ENCODE data around the gene MGRN1. TPM values are rescaled to one million over a fixed set of nuclear protein-coding genes. Genes with fewer than 3 reads are reported as not detected.
A peak's percentile ranks its signal among the peaks of the same experiment; 100 is the strongest.

Gene MGRN1
- total and polyA plus RNA-seq, 2 of the 13 experiments (the other 11 are each of a cell fraction or from before 2014, with no cell fraction given) = 11.9 to 12.6 TPM

DNA sequence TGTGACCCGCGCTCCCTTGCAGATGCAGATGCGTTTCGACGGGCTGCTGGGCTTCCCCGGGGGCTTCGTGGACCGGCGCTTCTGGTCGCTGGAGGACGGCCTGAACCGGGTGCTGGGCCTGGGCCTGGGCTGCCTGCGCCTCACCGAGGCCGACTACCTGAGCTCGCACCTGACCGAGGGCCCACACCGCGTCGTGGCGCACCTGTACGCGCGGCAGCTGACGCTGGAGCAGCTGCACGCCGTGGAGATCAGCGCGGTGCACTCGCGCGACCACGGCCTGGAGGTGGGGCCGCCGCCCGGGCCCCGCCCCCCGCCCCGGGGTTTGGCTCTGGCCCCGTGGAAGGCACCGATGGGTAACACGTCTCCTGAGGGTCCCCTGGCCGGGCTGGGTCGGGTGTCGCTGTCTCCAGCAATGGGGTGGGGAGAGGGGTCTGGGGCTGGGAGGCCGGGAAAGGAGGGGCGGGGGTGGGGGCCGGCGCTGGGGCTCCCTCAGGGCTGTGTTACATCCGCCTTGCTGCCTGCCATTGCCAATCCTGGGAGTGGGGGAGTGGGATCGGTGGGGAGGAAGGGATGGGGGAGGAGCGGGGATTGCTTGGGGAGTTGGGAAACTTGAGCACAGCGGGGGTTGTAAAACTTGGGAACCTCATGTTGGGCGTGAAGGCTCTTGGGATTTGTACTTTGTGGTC, 69.5 kb downstream of the MGRN1 start (continued):
- TF ChIP-seq SP140L (CRISPR knock-in tag; IDR thresholded peaks at IDR 0.05; ENCODE audit: borderline replicate concordance) (no peak), ZNF556 (CRISPR knock-in tag; IDR thresholded peaks at IDR 0.05; ENCODE audit: borderline replicate concordance) (no peak), RAD21 (CRISPR knock-in tag; IDR thresholded peaks at IDR 0.05) (peak; percentile 27; the same call in 1 of the 2 replicates), ZNF101 (CRISPR knock-in tag; IDR thresholded peaks at IDR 0.05; ENCODE audit: borderline replicate concordance, low read depth) (no peak), SOX13 (IDR thresholded peaks at IDR 0.05) (no peak), SOX13 (CRISPR knock-in tag; conservative IDR thresholded peaks at IDR 0.05 in 1 of 2, IDR thresholded peaks at IDR 0.05 in 1 of 2) (no peak), GTF3A (CRISPR knock-in tag; conservative IDR thresholded peaks at IDR 0.05) (no peak), ZSCAN21 (CRISPR knock-in tag; IDR thresholded peaks at IDR 0.05; ENCODE audit: borderline replicate concordance) (peak; percentile 24; the same call in 1 of the 2 replicates), MBD4 (IDR thresholded peaks at IDR 0.05; ENCODE audit: borderline replicate concordance, low read length) (no peak), HOXA7 (CRISPR knock-in tag; IDR thresholded peaks at IDR 0.05) (no peak), HNRNPH1 (optimal IDR thresholded peaks at IDR 0.05; ENCODE audit: low read depth, low read length) (no peak), ZNF780A (CRISPR knock-in tag; IDR thresholded peaks at IDR 0.05) (no peak), ZSCAN25 (CRISPR knock-in tag; IDR thresholded peaks at IDR 0.05) (peak; percentile 62; the same call in 1 of the 2 replicates), PAX8 (CRISPR knock-in tag; IDR thresholded peaks at IDR 0.05; ENCODE audit: borderline replicate concordance) (no peak), ZNF547 (CRISPR knock-in tag; IDR thresholded peaks at IDR 0.05) (no peak), HES4 (CRISPR knock-in tag; IDR thresholded peaks at IDR 0.05; ENCODE audit: borderline replicate concordance) (peak; percentile 71; the same call in 1 of the 2 replicates)
- TF ChIP-seq, protein P1, sequence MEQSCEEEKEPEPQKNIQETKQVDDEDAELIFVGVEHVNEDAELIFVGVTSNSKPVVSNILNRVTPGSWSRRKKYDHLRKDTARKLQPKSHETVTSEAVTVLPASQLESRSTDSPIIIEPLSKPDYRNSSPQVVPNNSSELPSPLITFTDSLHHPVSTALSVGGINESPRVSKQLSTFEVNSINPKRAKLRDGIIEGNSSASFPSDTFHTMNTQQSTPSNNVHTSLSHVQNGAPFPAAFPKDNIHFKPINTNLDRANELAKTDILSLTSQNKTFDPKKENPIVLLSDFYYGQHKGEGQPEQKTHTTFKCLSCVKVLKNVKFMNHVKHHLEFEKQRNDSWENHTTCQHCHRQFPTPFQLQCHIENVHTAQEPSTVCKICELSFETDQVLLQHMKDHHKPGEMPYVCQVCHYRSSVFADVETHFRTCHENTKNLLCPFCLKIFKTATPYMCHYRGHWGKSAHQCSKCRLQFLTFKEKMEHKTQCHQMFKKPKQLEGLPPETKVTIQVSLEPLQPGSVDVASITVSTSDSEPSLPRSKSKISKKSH (CRISPR knock-in tag; IDR thresholded peaks at IDR 0.05; ENCODE audit: borderline replicate concordance) = no peak
- TF ChIP-seq, protein P2, sequence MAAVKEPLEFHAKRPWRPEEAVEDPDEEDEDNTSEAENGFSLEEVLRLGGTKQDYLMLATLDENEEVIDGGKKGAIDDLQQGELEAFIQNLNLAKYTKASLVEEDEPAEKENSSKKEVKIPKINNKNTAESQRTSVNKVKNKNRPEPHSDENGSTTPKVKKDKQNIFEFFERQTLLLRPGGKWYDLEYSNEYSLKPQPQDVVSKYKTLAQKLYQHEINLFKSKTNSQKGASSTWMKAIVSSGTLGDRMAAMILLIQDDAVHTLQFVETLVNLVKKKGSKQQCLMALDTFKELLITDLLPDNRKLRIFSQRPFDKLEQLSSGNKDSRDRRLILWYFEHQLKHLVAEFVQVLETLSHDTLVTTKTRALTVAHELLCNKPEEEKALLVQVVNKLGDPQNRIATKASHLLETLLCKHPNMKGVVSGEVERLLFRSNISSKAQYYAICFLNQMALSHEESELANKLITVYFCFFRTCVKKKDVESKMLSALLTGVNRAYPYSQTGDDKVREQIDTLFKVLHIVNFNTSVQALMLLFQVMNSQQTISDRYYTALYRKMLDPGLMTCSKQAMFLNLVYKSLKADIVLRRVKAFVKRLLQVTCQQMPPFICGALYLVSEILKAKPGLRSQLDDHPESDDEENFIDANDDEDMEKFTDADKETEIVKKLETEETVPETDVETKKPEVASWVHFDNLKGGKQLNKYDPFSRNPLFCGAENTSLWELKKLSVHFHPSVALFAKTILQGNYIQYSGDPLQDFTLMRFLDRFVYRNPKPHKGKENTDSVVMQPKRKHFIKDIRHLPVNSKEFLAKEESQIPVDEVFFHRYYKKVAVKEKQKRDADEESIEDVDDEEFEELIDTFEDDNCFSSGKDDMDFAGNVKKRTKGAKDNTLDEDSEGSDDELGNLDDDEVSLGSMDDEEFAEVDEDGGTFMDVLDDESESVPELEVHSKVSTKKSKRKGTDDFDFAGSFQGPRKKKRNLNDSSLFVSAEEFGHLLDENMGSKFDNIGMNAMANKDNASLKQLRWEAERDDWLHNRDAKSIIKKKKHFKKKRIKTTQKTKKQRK (IDR thresholded peaks at IDR 0.05; ENCODE audit: low read length) = no peak
- TF ChIP-seq, protein P3, sequence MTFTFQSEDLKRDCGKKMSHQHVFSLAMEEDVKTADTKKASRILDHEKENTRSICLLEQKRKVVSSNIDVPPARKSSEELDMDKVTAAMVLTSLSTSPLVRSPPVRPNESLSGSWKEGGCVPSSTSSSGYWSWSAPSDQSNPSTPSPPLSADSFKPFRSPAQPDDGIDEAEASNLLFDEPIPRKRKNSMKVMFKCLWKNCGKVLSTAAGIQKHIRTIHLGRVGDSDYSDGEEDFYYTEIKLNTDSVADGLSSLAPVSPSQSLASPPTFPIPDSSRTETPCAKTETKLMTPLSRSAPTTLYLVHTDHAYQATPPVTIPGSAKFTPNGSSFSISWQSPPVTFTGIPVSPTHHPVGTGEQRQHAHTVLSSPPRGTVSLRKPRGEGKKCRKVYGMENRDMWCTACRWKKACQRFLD (CRISPR knock-in tag; IDR thresholded peaks at IDR 0.05; ENCODE audit: borderline replicate concordance) = 0 out of 2 replicates have a peak, but pooled peaks have one; percentile 6
- TF ChIP-seq, protein P4, sequence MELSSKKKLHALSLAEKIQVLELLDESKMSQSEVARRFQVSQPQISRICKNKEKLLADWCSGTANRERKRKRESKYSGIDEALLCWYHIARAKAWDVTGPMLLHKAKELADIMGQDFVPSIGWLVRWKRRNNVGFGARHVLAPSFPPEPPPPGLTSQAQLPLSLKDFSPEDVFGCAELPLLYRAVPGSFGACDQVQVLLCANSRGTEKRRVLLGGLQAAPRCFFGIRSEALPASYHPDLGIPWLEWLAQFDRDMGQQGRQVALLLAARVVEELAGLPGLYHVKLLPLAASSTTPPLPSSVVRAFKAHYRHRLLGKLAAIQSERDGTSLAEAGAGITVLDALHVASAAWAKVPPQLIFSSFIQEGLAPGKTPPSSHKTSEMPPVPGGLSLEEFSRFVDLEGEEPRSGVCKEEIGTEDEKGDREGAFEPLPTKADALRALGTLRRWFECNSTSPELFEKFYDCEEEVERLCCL (CRISPR knock-in tag; IDR thresholded peaks at IDR 0.05; ENCODE audit: borderline replicate concordance) = no peak
- TF ChIP-seq, protein P5, sequence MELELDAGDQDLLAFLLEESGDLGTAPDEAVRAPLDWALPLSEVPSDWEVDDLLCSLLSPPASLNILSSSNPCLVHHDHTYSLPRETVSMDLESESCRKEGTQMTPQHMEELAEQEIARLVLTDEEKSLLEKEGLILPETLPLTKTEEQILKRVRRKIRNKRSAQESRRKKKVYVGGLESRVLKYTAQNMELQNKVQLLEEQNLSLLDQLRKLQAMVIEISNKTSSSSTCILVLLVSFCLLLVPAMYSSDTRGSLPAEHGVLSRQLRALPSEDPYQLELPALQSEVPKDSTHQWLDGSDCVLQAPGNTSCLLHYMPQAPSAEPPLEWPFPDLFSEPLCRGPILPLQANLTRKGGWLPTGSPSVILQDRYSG (CRISPR knock-in tag; IDR thresholded peaks at IDR 0.05) = no peak

Data from HepG2 (cell line).